HepG2 (cell line): ENCODE measurements around the gene ZNF548. TPM values are rescaled to one million over a fixed set of nuclear protein-coding genes. Genes with fewer than 3 reads are reported as not detected.
A peak's percentile ranks its signal among the peaks of the same experiment; 100 is the strongest.

ENCODE experiments used
- ASH2L ChIP-seq: fragments of 300-600, 200-600 bp; sonication (generic); IDR thresholded peaks from 2 replicates; pipeline ENCODE4 v1.7.0; 2017; ENCODE audit warnings: low read depth, mild to moderate bottlenecking, moderate library complexity, mixed read lengths, low read length; ENCODE audit not compliant: insufficient read length
- LCORL ChIP-seq, 2 experiments: fragments of 450-650 bp in 1 of 2; sonication (generic) in 1 of 2; formaldehyde crosslinking in 1 of 2; IDR thresholded peaks; 2 replicates each; pipeline versions ENCODE4 v1.5.0 to v1.6.1; 2017 to 2020; ENCODE audit warnings: antibody characterized with exemption in 1 of 2, missing genetic modification reagents in 1 of 2
- MIER3 ChIP-seq: IDR thresholded peaks from 2 replicates; pipeline ENCODE4 v1.6.1; 2016; ENCODE audit warnings: missing compliant biosample characterization, borderline replicate concordance
- NFKBIZ ChIP-seq: IDR thresholded peaks from 2 replicates; pipeline ENCODE4 v1.6.1; 2018; ENCODE audit warnings: missing genetic modification reagents, missing compliant biosample characterization
- SCMH1 ChIP-seq: sonication (generic); formaldehyde crosslinking; IDR thresholded peaks from 2 replicates; pipeline ENCODE4 v1.9.0; 2021; ENCODE audit warnings: missing genetic modification reagents, mild to moderate bottlenecking, borderline replicate concordance
- STAT5B ChIP-seq: sonication (generic); formaldehyde crosslinking; IDR thresholded peaks from 2 replicates; pipeline ENCODE4 v1.4.0; 2020; ENCODE audit warnings: missing genetic modification reagents
- THAP11 ChIP-seq: IDR thresholded peaks from 2 replicates; pipeline ENCODE4 v1.6.1; 2016; ENCODE audit warnings: missing biosample characterization, missing genetic modification reagents
- WIZ ChIP-seq: sonication (generic); formaldehyde crosslinking; IDR thresholded peaks from 2 replicates; pipeline ENCODE4 v1.5.1; 2020; ENCODE audit warnings: mild to moderate bottlenecking, missing genetic modification reagents
- XBP1 ChIP-seq: sonication (generic); formaldehyde crosslinking; IDR thresholded peaks from 2 replicates; pipeline ENCODE4 v1.5.0; 2020; ENCODE audit warnings: missing genetic modification reagents
- YY1 ChIP-seq: IDR thresholded peaks from 2 replicates; pipeline ENCODE4 v1.6.1; 2011; ENCODE audit warnings: low read length, low read depth, moderate library complexity, mild to moderate bottlenecking; ENCODE audit not compliant: insufficient read depth, insufficient replicate concordance
- ZBTB38 ChIP-seq: sonication (generic); formaldehyde crosslinking; IDR thresholded peaks from 2 replicates; pipeline ENCODE4 v1.5.1; 2020; ENCODE audit warnings: mild to moderate bottlenecking, missing genetic modification reagents
- ZNF232 ChIP-seq: sonication (generic); formaldehyde crosslinking; IDR thresholded peaks from 2 replicates; pipeline ENCODE4 v1.4.0; 2020; ENCODE audit warnings: missing genetic modification reagents, borderline replicate concordance
- ZNF3 ChIP-seq: IDR thresholded peaks from 2 replicates; pipeline ENCODE4 v1.7.0; 2017; ENCODE audit warnings: inconsistent platforms
- ZNF460 ChIP-seq: sonication (generic); formaldehyde crosslinking; IDR thresholded peaks from 2 replicates; pipeline ENCODE4 v1.5.1; 2020; ENCODE audit warnings: missing genetic modification reagents, mild to moderate bottlenecking, borderline replicate concordance
- polyA plus RNA-seq, 8 experiments: library from polyadenylated mRNA; depleted of rRNA in 3 of 8; stranded (reverse) in 7 of 8; unstranded in 1 of 8; fragments of >200 nt; fragmentation: Illumina TruSeq in 4 of 8; extraction: Trizol in 4 of 8; gene quantifications; 2 replicates each; pipeline versions ENCODE4 v1.2.1 to v1.2.3, GENCODE V29; 2011 to 2016; ENCODE audit warnings: low read depth in 4 of 8, missing spikeins in 1 of 8, mixed read lengths in 1 of 8; ENCODE audit not compliant: insufficient read depth in 1 of 8
- total RNA-seq, 5 experiments: library from RNA; depleted of rRNA; stranded (reverse); fragments of >200 nt; fragmentation: Illumina TruSeq; extraction: Trizol; gene quantifications; 2 replicates each; pipeline ENCODE4 v1.2.3, GENCODE V29; 2016; ENCODE audit warnings: low read depth in 1 of 5
- TF ChIP-seq, protein P1 (sequence below): sonication (generic); formaldehyde crosslinking; conservative IDR thresholded peaks from 2 replicates; pipeline ENCODE4 v1.4.0; 2020; ENCODE audit warnings: mild to moderate bottlenecking, missing genetic modification reagents, moderate library complexity
- TF ChIP-seq, protein P2 (sequence below): sonication (generic); formaldehyde crosslinking; IDR thresholded peaks from 2 replicates; pipeline ENCODE4 v1.4.0; 2020; ENCODE audit warnings: missing genetic modification reagents
- TF ChIP-seq, protein P3 (sequence below): sonication (generic); formaldehyde crosslinking; IDR thresholded peaks from 2 replicates; pipeline ENCODE4 v1.4.0; 2020; ENCODE audit warnings: missing genetic modification reagents
- TF ChIP-seq, protein P4 (sequence below): sonication (generic); formaldehyde crosslinking; IDR thresholded peaks from 2 replicates; pipeline ENCODE4 v1.5.1; 2020; ENCODE audit warnings: missing genetic modification reagents, mild to moderate bottlenecking, borderline replicate concordance

ZNF548 gene
- total and polyA plus RNA-seq, 2 of the 13 experiments (the other 11 are each of a cell fraction or from before 2014, with no cell fraction given): 19.6 to 24.9 TPM

DNA sequence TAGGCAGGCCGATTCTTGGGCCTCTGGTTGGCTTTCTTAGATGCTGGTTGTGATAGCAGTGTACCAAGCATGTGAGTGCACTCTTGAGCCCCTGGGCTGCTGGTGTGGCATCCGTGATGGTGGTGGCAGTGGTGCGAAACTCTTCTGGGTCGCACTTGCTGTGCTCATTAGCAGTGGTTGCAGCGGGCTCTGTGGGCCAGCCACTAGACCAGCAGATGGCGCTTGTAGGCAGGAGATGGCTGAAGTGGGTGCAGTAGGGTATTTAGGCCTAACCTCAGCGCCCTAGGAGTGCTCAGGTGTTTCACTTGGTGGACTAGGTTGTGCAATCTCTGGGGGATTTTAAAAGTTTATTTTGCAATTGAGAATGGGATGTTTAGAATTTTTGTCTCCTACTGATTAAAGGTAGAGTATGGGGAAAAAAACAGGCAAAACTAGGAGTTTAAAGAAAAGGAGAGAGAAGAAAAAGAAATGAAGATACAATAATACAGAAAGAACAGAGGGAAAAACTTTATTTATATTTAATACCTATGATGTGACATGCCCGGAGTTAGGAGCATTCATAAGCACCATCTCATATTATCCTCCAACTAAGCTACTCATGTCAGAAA is 17.0 kb downstream of the ZNF548 start (continued):
- TF ChIP-seq, protein P1, sequence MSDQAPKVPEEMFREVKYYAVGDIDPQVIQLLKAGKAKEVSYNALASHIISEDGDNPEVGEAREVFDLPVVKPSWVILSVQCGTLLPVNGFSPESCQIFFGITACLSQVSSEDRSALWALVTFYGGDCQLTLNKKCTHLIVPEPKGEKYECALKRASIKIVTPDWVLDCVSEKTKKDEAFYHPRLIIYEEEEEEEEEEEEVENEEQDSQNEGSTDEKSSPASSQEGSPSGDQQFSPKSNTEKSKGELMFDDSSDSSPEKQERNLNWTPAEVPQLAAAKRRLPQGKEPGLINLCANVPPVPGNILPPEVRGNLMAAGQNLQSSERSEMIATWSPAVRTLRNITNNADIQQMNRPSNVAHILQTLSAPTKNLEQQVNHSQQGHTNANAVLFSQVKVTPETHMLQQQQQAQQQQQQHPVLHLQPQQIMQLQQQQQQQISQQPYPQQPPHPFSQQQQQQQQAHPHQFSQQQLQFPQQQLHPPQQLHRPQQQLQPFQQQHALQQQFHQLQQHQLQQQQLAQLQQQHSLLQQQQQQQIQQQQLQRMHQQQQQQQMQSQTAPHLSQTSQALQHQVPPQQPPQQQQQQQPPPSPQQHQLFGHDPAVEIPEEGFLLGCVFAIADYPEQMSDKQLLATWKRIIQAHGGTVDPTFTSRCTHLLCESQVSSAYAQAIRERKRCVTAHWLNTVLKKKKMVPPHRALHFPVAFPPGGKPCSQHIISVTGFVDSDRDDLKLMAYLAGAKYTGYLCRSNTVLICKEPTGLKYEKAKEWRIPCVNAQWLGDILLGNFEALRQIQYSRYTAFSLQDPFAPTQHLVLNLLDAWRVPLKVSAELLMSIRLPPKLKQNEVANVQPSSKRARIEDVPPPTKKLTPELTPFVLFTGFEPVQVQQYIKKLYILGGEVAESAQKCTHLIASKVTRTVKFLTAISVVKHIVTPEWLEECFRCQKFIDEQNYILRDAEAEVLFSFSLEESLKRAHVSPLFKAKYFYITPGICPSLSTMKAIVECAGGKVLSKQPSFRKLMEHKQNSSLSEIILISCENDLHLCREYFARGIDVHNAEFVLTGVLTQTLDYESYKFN (CRISPR knock-in tag): no peak
- TF ChIP-seq YY1: peak; percentile 50
- no peak for TF ChIP-seq ZNF232 (CRISPR knock-in tag)
- peak; percentile 92 for TF ChIP-seq THAP11 (CRISPR knock-in tag)
- peak; percentile 45; the same call in 1 of the 2 replicates for TF ChIP-seq ZBTB38 (CRISPR knock-in tag)
- no peak for TF ChIP-seq STAT5B (CRISPR knock-in tag)
- TF ChIP-seq ZNF3 (CRISPR knock-in tag): no peak
- peak; percentile 40 for TF ChIP-seq ASH2L
- TF ChIP-seq, protein P2, sequence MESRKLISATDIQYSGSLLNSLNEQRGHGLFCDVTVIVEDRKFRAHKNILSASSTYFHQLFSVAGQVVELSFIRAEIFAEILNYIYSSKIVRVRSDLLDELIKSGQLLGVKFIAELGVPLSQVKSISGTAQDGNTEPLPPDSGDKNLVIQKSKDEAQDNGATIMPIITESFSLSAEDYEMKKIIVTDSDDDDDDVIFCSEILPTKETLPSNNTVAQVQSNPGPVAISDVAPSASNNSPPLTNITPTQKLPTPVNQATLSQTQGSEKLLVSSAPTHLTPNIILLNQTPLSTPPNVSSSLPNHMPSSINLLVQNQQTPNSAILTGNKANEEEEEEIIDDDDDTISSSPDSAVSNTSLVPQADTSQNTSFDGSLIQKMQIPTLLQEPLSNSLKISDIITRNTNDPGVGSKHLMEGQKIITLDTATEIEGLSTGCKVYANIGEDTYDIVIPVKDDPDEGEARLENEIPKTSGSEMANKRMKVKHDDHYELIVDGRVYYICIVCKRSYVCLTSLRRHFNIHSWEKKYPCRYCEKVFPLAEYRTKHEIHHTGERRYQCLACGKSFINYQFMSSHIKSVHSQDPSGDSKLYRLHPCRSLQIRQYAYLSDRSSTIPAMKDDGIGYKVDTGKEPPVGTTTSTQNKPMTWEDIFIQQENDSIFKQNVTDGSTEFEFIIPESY (CRISPR knock-in tag): peak; percentile 41; the same call in 1 of the 2 replicates
- no peak for TF ChIP-seq ZNF460
- TF ChIP-seq NFKBIZ (CRISPR knock-in tag): no peak
- TF ChIP-seq MIER3 (CRISPR knock-in tag): peak; percentile 65; the same call in 1 of the 2 replicates
- no peak for TF ChIP-seq LCORL (IDR thresholded peaks at IDR 0.05)
- 0 out of 2 replicates have a peak, but pooled peaks have one; percentile 44 for TF ChIP-seq LCORL (CRISPR knock-in tag; IDR thresholded peaks at IDR 0.05)
- TF ChIP-seq, protein P3, sequence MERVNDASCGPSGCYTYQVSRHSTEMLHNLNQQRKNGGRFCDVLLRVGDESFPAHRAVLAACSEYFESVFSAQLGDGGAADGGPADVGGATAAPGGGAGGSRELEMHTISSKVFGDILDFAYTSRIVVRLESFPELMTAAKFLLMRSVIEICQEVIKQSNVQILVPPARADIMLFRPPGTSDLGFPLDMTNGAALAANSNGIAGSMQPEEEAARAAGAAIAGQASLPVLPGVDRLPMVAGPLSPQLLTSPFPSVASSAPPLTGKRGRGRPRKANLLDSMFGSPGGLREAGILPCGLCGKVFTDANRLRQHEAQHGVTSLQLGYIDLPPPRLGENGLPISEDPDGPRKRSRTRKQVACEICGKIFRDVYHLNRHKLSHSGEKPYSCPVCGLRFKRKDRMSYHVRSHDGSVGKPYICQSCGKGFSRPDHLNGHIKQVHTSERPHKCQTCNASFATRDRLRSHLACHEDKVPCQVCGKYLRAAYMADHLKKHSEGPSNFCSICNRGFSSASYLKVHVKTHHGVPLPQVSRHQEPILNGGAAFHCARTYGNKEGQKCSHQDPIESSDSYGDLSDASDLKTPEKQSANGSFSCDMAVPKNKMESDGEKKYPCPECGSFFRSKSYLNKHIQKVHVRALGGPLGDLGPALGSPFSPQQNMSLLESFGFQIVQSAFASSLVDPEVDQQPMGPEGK (CRISPR knock-in tag): no peak
- no peak for TF ChIP-seq XBP1
- TF ChIP-seq WIZ (CRISPR knock-in tag): 0 out of 2 replicates have a peak, but pooled peaks have one; percentile 39
- TF ChIP-seq, protein P4, sequence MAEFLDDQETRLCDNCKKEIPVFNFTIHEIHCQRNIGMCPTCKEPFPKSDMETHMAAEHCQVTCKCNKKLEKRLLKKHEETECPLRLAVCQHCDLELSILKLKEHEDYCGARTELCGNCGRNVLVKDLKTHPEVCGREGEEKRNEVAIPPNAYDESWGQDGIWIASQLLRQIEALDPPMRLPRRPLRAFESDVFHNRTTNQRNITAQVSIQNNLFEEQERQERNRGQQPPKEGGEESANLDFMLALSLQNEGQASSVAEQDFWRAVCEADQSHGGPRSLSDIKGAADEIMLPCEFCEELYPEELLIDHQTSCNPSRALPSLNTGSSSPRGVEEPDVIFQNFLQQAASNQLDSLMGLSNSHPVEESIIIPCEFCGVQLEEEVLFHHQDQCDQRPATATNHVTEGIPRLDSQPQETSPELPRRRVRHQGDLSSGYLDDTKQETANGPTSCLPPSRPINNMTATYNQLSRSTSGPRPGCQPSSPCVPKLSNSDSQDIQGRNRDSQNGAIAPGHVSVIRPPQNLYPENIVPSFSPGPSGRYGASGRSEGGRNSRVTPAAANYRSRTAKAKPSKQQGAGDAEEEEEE (CRISPR knock-in tag): no peak
- TF ChIP-seq SCMH1 (CRISPR knock-in tag): no peak
